Measurements from ENCODE around the gene TJP3.

DNA sequence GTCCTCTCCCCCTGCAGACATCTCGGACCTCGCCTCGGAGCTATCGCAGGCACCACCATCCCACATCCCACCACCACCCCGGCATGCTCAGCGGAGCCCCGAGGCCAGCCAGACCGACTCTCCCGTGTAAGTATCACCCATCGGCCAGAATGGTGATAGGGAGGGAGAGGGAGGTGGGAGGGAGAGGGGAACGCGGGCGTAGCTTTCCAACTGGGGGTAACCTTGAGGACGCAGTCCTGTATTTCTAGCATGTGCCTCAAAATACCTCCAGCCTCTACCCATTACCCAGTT, 26.1 kb downstream of the TJP3 start:
- TF ChIP-seq, protein P1, sequence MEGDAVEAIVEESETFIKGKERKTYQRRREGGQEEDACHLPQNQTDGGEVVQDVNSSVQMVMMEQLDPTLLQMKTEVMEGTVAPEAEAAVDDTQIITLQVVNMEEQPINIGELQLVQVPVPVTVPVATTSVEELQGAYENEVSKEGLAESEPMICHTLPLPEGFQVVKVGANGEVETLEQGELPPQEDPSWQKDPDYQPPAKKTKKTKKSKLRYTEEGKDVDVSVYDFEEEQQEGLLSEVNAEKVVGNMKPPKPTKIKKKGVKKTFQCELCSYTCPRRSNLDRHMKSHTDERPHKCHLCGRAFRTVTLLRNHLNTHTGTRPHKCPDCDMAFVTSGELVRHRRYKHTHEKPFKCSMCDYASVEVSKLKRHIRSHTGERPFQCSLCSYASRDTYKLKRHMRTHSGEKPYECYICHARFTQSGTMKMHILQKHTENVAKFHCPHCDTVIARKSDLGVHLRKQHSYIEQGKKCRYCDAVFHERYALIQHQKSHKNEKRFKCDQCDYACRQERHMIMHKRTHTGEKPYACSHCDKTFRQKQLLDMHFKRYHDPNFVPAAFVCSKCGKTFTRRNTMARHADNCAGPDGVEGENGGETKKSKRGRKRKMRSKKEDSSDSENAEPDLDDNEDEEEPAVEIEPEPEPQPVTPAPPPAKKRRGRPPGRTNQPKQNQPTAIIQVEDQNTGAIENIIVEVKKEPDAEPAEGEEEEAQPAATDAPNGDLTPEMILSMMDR (IDR thresholded peaks at IDR 0.05; ENCODE audit: poor library complexity), result no peak
- TF ChIP-seq EZH2 (IDR thresholded peaks at IDR 0.05; ENCODE audit: borderline replicate concordance), result no peak
- TF ChIP-seq EZH2phosphoT487 (IDR thresholded peaks at IDR 0.05; ENCODE audit: low read depth, severe bottlenecking, unreplicated experiment), result no peak

Measured in hepatocyte (in vitro differentiated cells).